HG02678 (cell line): ENCODE results near the gene SLC35A4.
"Not testable (repeated sequence)": the region's sequence is repeated elsewhere in the genome, so short reads cannot be mapped to it uniquely, and the experiment has no call there.

Experiments
- ATAC-seq: cut with Tn5 transposase; IDR thresholded peaks from one replicate; pipeline ENCODE4 v1.9.1; 2021; ENCODE audit warnings: mild to moderate bottlenecking, moderate library complexity; ENCODE audit not compliant: unreplicated experiment

Gene SLC35A4

GRCh38 chr5:140557965-140558364 is 6.7 kb upstream of the SLC35A4 start:
- ATAC-seq: no peak

DNA sequence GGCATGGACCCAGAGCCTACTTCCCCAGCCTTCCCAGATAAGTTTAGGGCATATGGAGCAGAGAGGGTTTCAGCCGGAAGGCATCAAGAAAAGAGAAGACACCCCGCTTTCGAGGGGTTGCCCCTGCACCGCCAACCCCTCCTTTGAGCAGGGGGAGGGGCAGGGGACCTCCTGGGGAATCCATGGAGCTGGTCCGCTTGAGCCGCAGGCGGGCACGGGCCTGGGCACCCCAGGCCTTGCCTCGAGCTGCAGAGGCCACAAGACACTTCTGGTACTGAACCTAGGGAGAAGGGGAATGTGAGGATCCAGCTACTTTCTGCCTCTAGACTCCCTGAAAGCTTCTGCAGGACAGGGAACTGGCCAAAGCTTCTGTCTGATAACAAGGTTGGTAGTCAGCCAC is 6.1 kb upstream of the SLC35A4 start:
- ATAC-seq: no peak

DNA sequence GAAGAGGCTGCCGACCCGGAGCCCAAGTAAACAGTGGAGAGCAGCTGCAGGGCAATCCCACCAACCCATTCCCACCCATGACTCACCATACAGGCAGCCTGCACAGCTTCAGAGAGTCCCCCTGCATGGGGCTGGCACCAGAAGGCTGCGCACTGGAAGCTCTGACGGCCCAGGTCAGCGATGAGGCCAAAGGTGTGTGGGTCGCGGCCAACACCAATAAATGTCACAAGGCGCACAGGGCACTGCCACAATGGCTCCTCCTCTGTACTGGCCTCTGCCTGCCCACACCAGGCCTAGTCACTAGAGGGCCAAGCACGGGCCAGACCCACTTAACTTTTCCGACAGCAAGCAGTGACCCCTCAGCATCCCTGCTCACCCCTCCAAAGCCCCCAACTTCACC is 4.4 kb upstream of the SLC35A4 start:
- no peak for ATAC-seq

GRCh38 chr5:140561753-140562523 is 2.7 kb upstream of the SLC35A4 start:
- ATAC-seq: no peak

GRCh38 chr5:140563596-140563995 is 1.0 kb upstream of the SLC35A4 start:
- ATAC-seq: no peak

DNA sequence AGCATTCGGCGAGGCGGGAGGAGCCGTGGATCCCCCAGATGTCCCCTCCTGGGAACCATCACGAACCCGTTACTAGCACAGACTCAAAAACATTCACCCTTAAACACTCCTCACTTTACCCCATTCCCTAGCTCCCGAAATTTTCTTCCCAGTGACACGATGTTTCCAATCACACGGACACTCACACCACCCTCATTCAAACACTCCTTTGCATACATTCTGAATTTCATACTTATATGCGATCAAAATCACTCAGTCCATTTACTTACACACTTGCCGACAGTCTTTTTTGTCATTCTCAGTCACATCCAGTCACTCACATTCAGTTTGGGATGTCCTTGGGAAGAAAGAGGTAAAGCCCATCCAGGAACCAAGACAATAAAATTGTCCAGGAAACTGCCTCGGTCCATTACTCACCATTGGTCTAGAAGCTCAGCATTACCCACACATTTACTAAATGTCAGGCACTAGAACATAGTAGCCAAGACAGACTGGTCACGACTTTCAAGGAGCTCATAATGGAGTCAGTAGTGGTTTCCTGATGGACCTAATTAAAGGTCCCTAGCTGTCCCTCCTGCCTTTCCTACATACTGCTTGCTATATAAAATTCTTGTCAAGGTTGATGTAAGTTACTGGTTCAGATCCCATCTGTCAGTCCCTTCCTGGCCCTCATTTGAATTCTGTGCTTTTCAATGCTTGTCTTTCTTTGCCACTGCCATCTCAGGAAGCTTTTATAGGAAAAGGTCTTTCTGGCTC is 574 bp downstream of the SLC35A4 start:
- ATAC-seq: no peak

- no peak for ATAC-seq
These were observed 1.1 kb downstream of the SLC35A4 start for GRCh38 chr5:140565780-140566095.

GRCh38 chr5:140566665-140567064 is 2.0 kb downstream of the SLC35A4 start:
- ATAC-seq: no peak

GRCh38 chr5:140567136-140567818 is 2.6 kb downstream of the SLC35A4 start:
- ATAC-seq: no peak

DNA sequence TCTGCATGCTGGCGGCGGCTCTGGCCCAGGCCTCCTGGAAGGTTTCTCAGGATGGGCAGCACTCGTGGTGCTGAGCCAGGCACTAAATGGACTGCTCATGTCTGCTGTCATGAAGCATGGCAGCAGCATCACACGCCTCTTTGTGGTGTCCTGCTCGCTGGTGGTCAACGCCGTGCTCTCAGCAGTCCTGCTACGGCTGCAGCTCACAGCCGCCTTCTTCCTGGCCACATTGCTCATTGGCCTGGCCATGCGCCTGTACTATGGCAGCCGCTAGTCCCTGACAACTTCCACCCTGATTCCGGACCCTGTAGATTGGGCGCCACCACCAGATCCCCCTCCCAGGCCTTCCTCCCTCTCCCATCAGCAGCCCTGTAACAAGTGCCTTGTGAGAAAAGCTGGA is 3.2 kb downstream of the SLC35A4 start:
- ATAC-seq: no peak

DNA sequence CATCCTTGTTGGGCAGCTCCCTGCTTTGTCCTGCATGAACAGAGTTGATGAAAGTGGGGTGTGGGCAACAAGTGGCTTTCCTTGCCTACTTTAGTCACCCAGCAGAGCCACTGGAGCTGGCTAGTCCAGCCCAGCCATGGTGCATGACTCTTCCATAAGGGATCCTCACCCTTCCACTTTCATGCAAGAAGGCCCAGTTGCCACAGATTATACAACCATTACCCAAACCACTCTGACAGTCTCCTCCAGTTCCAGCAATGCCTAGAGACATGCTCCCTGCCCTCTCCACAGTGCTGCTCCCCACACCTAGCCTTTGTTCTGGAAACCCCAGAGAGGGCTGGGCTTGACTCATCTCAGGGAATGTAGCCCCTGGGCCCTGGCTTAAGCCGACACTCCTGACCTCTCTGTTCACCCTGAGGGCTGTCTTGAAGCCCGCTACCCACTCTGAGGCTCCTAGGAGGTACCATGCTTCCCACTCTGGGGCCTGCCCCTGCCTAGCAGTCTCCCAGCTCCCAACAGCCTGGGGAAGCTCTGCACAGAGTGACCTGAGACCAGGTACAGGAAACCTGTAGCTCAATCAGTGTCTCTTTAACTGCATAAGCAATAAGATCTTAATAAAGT is 3.9 kb downstream of the SLC35A4 start:
- no peak for ATAC-seq

DNA sequence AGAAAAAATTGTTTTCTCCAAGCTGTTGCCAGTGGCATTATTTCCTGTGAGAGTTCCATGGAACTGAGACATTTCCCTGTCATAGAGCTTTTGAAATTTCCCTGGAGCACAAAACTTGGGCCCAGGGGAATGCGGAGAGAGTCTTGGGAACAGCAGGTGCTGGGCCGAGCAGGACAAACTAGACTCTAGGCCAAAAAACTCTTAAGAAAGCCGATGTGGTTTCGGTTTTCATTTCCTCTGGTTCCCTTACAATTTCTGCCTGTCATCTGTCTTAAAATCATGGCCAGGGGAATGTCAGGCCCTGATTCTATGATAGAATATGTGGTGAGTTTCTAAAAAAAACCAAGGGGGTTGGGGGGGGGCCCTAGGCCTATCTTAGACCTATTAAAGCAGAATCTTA is 4.6 kb downstream of the SLC35A4 start:
- no peak for ATAC-seq

GRCh38 chr5:140570058-140570457 is 5.4 kb downstream of the SLC35A4 start:
- ATAC-seq: no peak

DNA sequence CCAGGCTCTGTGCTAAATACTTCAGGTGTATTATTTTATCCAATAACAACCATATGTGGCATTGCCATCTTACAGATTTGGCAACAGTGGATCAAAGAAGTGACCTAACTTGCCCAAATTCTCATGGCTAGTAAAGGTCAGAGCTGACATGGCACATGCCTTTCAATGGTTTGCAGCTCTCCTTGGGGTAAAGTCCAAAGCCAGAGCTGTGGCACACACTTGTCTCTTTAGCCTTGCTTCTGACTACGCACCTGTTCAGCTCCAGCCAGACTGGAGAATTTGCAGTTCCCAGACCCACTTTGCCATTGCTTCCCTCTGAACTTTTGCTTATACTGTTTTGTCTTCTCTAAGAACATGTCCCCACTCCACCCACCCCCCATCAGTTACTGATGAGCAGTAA is 5.9 kb downstream of the SLC35A4 start:
- no peak for ATAC-seq

DNA sequence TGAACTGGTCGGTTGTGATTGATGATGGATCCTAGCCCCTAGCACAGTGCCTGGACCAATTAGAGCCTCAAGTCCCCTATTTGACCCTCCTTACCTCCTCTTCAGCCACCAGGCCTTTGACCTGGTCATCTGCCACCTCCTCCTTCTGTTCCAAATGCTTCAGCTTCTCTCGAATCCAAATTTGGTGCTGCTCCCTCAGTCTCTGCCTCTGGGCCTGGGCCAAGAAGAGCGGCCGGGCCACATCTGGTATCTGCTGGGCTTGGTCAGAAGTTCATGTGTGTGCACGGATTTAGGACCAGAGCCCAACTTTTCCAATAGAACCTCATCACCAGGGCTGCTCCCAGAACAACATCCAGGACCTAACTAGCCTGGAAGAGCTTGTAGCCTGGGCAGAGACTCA is 6.5 kb downstream of the SLC35A4 start:
- ATAC-seq: no peak

- ATAC-seq: no peak
These were observed 9.1 kb downstream of the SLC35A4 start for GRCh38 chr5:140573683-140574082.

DNA sequence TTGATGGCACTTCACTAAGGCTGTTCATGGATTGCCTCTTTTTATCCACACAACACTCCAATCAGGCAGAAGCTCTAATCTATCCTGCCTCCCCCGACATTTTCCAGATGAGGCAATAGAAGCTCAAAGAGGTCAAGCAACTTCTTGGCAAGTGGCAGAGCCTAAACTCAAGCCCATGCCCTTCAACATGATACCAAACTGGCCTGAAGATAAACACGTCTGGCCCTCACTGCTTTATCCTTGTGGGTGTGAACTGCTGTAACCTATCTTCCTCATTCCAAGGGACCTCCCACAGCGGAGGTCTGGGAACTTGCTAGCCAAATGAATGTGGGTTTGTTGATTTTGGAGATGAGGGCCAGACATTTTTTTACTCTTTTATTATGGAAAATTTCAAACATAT is 9.5 kb downstream of the SLC35A4 start:
- ATAC-seq: no peak

- no peak for ATAC-seq
These were observed 10.7 kb downstream of the SLC35A4 start for GRCh38 chr5:140575309-140575708.

DNA sequence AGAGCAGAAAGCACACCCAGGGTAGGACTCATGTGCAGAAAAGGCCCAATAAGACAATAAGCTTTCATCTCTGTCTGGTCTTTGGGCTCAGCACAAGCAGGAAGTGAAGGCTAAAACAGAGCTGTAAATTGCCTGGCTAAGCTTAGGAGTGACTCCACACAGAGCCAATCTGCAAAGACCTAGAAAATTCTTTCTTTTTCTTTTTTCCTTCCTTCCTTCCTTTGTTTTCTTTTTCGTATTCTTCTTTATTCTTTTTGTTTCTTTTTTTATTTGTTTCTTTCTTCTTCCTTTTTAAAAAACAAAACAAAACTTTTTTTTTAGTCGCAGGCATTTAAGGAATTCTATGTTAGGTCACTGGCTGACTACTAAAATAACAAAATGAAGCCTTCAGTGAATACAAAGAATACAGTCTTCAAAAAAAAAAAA is 12.2 kb downstream of the SLC35A4 start:
- ATAC-seq: no peak

GRCh38 chr5:140579188-140579747 is 14.6 kb downstream of the SLC35A4 start:
- ATAC-seq: not testable (repeated sequence)

- no peak for ATAC-seq
These were observed 22.9 kb downstream of the SLC35A4 start for GRCh38 chr5:140587495-140587894.
